ENCODE results near the gene GRB7. TPM values are rescaled to one million over a fixed set of nuclear protein-coding genes. Genes with fewer than 3 reads are reported as not detected.
A peak's percentile ranks its signal among the peaks of the same experiment; 100 is the strongest.

The GRB7 gene
- total and polyA plus RNA-seq, 9 of the 15 experiments (the other 6 are each of a cell fraction or from before 2014, with no cell fraction given), result 0.04 to 6.2 (median 2.2) TPM

DNA sequence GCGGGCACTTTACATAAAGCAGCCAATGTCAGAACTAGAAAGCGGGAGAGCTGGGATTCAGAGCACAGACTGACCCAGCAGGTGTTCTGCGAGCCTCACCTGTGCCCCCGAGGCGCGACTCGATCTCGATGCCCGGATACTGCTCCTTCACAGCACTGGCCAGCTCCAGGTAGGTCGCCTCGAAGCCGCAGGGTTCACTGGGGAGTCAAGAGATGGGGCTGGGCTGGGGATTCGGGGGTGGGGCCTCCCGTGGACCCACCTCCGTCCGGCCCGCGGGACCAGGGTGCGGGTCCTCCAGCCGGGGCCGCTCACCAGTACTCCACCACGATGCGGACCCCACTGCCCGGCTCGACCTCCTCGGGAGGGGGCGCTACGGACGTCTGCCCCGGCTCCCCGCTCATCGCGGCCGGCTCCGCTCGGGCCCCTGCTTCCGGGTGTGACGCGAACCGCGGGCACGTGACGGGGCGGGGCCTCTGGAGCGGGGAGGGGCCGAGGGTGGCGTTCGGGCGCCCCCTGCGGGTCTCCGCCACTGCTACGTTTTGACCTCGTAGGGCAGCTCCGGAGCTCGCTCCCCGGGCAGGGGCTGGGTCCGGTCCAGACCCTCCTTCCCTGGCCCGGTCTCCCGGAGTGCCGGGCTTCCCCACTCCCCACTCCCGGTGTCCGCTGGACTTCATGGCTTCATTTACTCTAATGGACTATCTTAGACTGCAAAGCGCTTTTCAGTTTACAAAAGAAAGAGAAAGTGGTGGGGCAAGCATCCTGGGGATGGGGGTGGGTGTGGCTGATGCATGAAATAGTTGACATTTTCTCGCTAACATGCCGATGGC, 7.4 kb upstream of the GRB7 start, which contains the start of gene MIEN1 (continued):
- no peak for TF ChIP-seq ZNF699 (CRISPR knock-in tag; IDR thresholded peaks at IDR 0.05; ENCODE audit: insufficient replicate concordance)
- peak; percentile 99 for TF ChIP-seq BHLHE40 (IDR thresholded peaks at IDR 0.05; ENCODE audit: low read length)
- no peak for TF ChIP-seq NFIC (IDR thresholded peaks at IDR 0.05)
- 0 out of 4 replicates have a peak, but pooled peaks have one; percentile 19 to 33 for TF ChIP-seq NRF1 (conservative IDR thresholded peaks at IDR 0.05 in 1 of 2, IDR thresholded peaks at IDR 0.05 in 1 of 2)
- TF ChIP-seq, protein P1, sequence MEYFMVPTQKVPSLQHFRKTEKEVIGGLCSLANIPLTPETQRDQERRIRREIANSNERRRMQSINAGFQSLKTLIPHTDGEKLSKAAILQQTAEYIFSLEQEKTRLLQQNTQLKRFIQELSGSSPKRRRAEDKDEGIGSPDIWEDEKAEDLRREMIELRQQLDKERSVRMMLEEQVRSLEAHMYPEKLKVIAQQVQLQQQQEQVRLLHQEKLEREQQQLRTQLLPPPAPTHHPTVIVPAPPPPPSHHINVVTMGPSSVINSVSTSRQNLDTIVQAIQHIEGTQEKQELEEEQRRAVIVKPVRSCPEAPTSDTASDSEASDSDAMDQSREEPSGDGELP (CRISPR knock-in tag; IDR thresholded peaks at IDR 0.05; ENCODE audit: borderline replicate concordance), result peak; percentile 70
- no peak for TF ChIP-seq NFIX (CRISPR knock-in tag; IDR thresholded peaks at IDR 0.05; ENCODE audit: low read depth)
- 0 out of 4 replicates have a peak, but pooled peaks of 1 of the 2 experiments have one; percentile 19 for TF ChIP-seq FOXA3 (CRISPR knock-in tag; conservative IDR thresholded peaks at IDR 0.05 in 1 of 2, IDR thresholded peaks at IDR 0.05 in 1 of 2)
- TF ChIP-seq, protein P2, sequence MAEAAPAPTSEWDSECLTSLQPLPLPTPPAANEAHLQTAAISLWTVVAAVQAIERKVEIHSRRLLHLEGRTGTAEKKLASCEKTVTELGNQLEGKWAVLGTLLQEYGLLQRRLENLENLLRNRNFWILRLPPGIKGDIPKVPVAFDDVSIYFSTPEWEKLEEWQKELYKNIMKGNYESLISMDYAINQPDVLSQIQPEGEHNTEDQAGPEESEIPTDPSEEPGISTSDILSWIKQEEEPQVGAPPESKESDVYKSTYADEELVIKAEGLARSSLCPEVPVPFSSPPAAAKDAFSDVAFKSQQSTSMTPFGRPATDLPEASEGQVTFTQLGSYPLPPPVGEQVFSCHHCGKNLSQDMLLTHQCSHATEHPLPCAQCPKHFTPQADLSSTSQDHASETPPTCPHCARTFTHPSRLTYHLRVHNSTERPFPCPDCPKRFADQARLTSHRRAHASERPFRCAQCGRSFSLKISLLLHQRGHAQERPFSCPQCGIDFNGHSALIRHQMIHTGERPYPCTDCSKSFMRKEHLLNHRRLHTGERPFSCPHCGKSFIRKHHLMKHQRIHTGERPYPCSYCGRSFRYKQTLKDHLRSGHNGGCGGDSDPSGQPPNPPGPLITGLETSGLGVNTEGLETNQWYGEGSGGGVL (CRISPR knock-in tag; IDR thresholded peaks at IDR 0.05), result no peak
- TF ChIP-seq ZBTB8A (IDR thresholded peaks at IDR 0.05; ENCODE audit: partially characterized antibody), result no peak
- TF ChIP-seq PML (IDR thresholded peaks at IDR 0.05; ENCODE audit: low read length), result peak; percentile 27; the same call in 1 of the 2 replicates
- no peak for TF ChIP-seq NEUROD1 (IDR thresholded peaks at IDR 0.05; ENCODE audit: borderline replicate concordance, low read depth, low read length, partially characterized antibody)
- TF ChIP-seq, protein P3, sequence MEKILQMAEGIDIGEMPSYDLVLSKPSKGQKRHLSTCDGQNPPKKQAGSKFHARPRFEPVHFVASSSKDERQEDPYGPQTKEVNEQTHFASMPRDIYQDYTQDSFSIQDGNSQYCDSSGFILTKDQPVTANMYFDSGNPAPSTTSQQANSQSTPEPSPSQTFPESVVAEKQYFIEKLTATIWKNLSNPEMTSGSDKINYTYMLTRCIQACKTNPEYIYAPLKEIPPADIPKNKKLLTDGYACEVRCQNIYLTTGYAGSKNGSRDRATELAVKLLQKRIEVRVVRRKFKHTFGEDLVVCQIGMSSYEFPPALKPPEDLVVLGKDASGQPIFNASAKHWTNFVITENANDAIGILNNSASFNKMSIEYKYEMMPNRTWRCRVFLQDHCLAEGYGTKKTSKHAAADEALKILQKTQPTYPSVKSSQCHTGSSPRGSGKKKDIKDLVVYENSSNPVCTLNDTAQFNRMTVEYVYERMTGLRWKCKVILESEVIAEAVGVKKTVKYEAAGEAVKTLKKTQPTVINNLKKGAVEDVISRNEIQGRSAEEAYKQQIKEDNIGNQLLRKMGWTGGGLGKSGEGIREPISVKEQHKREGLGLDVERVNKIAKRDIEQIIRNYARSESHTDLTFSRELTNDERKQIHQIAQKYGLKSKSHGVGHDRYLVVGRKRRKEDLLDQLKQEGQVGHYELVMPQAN (IDR thresholded peaks at IDR 0.05; ENCODE audit: borderline replicate concordance), result peak; percentile 59
- TF ChIP-seq NR2C2 (CRISPR knock-in tag; IDR thresholded peaks at IDR 0.05), result no peak
- TF ChIP-seq NR2C2 (tag; IDR thresholded peaks at IDR 0.05), result peak; percentile 87
- TF ChIP-seq, protein P4, sequence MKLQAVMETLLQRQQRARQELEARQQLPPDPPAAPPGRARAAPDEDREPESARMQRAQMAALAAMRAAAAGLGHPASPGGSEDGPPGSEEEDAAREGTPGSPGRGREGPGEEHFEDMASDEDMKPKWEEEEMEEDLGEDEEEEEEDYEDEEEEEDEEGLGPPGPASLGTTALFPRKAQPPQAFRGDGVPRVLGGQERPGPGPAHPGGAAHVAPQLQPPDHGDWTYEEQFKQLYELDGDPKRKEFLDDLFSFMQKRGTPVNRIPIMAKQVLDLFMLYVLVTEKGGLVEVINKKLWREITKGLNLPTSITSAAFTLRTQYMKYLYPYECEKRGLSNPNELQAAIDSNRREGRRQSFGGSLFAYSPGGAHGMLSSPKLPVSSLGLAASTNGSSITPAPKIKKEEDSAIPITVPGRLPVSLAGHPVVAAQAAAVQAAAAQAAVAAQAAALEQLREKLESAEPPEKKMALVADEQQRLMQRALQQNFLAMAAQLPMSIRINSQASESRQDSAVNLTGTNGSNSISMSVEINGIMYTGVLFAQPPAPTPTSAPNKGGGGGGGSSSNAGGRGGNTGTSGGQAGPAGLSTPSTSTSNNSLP (IDR thresholded peaks at IDR 0.05; ENCODE audit: borderline replicate concordance, low read depth, low read length), result no peak
- peak; percentile 34; the same call in 1 of the 2 replicates for TF ChIP-seq KAT7 (CRISPR knock-in tag; IDR thresholded peaks at IDR 0.05; ENCODE audit: borderline replicate concordance)
- TF ChIP-seq, protein P5, sequence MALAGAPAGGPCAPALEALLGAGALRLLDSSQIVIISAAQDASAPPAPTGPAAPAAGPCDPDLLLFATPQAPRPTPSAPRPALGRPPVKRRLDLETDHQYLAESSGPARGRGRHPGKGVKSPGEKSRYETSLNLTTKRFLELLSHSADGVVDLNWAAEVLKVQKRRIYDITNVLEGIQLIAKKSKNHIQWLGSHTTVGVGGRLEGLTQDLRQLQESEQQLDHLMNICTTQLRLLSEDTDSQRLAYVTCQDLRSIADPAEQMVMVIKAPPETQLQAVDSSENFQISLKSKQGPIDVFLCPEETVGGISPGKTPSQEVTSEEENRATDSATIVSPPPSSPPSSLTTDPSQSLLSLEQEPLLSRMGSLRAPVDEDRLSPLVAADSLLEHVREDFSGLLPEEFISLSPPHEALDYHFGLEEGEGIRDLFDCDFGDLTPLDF (CRISPR knock-in tag; IDR thresholded peaks at IDR 0.05), result no peak
- TF ChIP-seq POLR2A (conservative IDR thresholded peaks at IDR 0.05), result peak; percentile 85
- peak; percentile 54; the same call in 1 of the 2 replicates for TF ChIP-seq CBX1 (IDR thresholded peaks at IDR 0.05; ENCODE audit: low read depth)

All from K562 (cell line).